Fibroblast of mammary gland (primary cell): Measurements from ENCODE around the gene NCAM1.

Experiments used
- DNase-seq: peaks from one replicate; pipeline ENCODE4 v3.0.0-alpha.2; 2010; ENCODE audit warnings: low read depth
- H3K4me3 ChIP-seq: 2 replicates; pipeline ENCODE4 v1.5.1; 2011; ENCODE audit warnings: low read depth, mild to moderate bottlenecking, low read length, moderate library complexity; ENCODE audit not compliant: control insufficient read depth
- TF ChIP-seq, protein P1 (sequence below): conservative IDR thresholded peaks from 2 replicates; pipeline ENCODE4 v1.5.1; 2011; ENCODE audit warnings: low read depth, low read length, inconsistent platforms; ENCODE audit not compliant: control insufficient read depth, insufficient read depth

The NCAM1 gene

DNA sequence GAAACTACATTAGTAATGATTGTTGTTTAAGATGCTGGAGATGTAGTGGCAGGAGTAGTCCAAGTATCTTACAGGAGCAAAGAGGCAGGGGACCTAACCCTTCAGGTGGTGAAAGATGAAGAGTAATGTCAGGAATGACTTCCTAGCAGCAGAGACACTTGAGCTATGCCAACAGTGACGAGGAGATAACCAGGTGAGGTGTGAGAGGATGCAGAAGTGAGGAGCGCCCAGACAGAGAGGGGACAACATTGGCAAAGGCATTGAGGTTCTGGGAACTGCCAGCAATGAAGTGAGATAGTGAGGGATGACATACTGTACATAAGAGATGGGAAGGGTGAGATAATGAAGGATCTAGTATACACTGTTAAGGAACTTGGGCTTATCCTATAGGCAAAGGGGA, 95.8 kb downstream of the NCAM1 start:
- DNase-seq = no peak
- TF ChIP-seq, protein P1, sequence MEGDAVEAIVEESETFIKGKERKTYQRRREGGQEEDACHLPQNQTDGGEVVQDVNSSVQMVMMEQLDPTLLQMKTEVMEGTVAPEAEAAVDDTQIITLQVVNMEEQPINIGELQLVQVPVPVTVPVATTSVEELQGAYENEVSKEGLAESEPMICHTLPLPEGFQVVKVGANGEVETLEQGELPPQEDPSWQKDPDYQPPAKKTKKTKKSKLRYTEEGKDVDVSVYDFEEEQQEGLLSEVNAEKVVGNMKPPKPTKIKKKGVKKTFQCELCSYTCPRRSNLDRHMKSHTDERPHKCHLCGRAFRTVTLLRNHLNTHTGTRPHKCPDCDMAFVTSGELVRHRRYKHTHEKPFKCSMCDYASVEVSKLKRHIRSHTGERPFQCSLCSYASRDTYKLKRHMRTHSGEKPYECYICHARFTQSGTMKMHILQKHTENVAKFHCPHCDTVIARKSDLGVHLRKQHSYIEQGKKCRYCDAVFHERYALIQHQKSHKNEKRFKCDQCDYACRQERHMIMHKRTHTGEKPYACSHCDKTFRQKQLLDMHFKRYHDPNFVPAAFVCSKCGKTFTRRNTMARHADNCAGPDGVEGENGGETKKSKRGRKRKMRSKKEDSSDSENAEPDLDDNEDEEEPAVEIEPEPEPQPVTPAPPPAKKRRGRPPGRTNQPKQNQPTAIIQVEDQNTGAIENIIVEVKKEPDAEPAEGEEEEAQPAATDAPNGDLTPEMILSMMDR = no peak
- H3K4me3 ChIP-seq = no peak overlapping the region

DNA sequence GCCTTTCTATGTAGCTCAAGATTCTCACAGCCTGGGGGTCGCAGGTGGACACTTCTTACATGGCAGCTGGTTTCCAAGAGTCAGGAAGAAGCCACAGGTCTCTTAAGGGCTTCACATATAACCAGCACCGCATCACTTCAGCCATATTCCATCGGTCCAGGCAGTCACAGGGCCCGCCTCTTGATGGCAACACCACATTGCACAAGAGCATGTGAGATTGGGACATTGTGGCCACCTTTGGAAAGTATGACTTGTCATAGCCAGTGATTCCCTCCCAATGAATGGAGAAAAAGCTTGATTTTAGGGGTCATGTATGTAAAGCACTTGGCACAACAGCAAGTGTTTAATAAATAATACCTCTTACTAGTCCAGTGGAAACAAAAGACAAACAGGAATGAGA, 98.3 kb downstream of the NCAM1 start:
- DNase-seq = no peak
- H3K4me3 ChIP-seq = no peak overlapping the region
- TF ChIP-seq, protein P1 = no peak

DNA sequence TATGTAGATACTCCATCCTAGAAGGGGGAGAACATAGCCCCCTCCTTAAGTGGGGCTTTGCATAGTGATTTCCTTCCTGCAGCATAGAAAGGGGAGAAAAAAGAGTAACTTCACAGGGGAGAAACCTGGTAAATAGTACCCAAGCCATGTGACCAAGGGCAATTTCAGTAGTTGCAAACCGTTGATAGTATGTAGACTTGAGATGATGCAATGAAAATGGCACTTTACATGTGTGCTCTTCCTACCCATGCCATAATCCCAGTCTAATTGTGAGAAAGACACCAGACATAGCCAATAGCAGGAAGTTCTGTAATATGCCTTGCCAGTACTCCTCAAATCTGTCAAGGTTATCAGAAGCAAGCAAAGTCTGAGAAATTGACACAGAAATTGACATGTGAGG, 104.1 kb downstream of the NCAM1 start:
- DNase-seq = no peak
- TF ChIP-seq, protein P1 = no peak
- H3K4me3 ChIP-seq = no peak overlapping the region

DNA sequence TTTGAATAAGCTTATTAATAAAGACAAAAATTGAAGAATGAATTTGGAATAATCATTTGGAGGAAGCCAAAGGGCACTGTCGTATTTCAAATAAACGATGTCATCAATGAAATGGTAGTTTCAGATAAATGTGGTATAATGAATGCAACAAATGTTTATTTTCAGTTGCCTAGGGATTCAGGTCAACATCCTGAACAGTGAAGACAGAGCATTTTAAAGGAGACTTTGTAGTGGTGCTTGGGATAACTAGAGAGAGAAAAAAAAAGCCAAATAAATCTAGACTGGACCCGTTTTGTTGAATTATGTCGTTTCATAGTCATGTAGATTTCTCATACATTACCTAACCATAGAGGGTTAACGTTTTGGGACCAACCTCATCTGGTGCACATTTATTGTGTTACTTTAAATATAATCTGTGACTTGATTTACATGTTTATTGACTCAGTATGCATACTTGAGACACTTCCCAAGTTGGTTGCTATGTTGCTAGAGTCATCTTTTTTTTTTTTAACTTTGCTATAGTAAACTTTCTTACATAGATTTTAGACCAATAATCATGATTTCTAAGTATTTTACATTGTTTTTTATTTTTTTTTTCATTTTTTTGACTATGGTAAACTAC, 111.1 kb downstream of the NCAM1 start:
- DNase-seq = no peak
- TF ChIP-seq, protein P1 = no peak
- no peak overlapping the region for H3K4me3 ChIP-seq

DNA sequence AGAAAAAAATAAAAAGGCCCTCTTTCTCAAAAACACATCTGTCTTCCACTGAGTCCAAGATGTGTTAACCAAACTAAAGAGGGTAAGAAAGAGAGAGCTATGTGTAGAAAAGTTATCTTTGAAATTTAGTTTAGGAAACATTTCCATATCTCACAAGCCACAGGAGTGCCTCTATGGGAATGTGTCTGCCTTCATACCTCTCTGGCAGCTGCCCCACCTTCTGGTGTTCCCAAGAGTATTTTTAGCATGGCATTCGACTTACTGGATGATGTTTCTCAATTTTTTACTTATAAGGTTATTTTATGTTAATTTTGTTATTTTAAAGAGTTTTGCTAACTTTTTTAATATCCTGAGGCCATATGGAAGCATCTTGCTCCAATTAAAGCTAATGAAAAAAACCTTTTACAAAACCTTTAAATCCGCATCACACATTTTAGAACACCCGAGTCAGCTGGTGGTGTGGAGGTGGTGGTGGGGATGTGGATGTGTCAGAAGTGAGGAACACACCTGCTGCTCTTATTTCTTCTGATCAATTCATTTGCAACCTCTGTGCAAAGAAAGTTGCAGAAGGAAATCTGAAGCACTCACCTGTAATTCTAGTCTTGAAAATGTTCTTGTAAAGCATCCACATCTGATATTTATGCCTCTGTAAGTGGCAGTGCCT, 112.2 kb downstream of the NCAM1 start:
- no peak overlapping the region for H3K4me3 ChIP-seq
- TF ChIP-seq, protein P1 = no peak
- DNase-seq = no peak

DNA sequence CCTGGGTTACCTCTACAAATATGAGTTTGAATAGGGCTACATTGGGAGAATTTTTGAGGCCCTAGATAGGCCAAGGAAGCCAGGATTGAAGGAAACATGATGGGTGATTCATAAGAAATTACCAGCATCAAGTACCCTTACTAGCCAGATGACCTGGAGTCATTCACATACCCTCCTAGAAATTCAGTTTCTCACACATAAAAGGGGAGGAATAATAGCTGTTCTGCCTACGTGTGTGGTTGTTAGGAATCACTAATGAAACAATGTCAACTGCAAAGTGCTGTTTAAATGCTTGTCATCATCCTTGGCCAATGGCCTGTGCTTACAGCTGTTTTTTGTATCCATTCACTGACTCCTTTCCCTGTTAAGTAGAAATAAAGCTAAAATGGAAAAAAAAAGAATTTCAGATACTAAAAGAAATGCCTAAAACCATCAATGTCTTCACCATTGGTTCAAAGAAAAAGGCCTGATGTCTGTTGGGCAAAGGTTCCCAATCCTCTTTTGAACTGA, 114.4 kb downstream of the NCAM1 start:
- no peak for DNase-seq
- TF ChIP-seq, protein P1 = no peak
- no peak overlapping the region for H3K4me3 ChIP-seq
